Bone marrow (tissue), 2 donors: ENCODE results near the gene CDC37L1.

ENCODE experiments used
- DNase-seq, 2 donors: peaks; one replicate each; lab custom pipeline; 2025; lab: John Stamatoyannopoulos, UW

Gene CDC37L1

DNA sequence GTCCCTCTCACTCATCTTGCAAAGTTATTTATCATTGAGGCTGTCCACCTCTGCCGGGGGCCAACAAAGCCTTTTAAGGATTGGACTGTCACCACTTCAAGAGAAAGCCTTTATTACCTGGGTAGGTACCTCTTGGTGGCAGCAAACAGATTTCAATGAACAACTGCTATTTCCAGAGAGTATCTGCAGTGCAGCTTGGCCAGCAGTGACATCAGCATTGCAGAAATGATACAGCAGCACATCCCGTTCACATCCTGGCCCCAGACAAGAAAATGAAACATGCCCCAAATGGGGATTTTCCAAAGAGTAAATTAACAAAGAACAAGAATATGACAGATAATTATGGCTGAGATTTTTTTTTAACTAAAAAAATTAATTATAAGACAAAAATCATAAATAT is 10.8 kb upstream of the CDC37L1 start:
- DNase-seq = no peak

- DNase-seq = no peak
Observed at GRCh38 chr9:4669890-4670289, 9.5 kb upstream of the CDC37L1 start.

- no peak for DNase-seq
Observed at GRCh38 chr9:4670591-4670990, 8.8 kb upstream of the CDC37L1 start.

- no peak for DNase-seq
Observed at GRCh38 chr9:4671737-4672136, 7.6 kb upstream of the CDC37L1 start.

DNA sequence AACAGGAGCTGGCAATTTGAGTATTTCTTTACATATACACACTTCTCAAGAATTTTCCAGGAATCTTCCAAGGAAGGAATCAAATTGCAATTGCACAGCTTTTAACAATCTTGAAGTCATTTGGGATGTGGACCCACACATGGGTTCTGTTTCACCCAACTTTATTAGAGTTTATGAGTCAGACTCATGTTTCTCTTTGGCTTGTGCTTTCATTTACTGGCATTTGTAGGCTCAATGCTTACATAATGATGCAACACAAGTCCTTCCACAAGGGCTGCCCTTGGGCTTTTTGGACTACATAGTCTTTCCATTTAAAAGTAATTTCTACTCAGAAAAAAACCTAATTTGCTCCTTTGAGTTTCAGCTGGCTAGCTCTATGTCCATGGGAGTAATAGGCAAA is 4.6 kb upstream of the CDC37L1 start:
- no peak for DNase-seq

GRCh38 chr9:4677392-4677791 is 2.0 kb upstream of the CDC37L1 start:
- DNase-seq = no peak

DNA sequence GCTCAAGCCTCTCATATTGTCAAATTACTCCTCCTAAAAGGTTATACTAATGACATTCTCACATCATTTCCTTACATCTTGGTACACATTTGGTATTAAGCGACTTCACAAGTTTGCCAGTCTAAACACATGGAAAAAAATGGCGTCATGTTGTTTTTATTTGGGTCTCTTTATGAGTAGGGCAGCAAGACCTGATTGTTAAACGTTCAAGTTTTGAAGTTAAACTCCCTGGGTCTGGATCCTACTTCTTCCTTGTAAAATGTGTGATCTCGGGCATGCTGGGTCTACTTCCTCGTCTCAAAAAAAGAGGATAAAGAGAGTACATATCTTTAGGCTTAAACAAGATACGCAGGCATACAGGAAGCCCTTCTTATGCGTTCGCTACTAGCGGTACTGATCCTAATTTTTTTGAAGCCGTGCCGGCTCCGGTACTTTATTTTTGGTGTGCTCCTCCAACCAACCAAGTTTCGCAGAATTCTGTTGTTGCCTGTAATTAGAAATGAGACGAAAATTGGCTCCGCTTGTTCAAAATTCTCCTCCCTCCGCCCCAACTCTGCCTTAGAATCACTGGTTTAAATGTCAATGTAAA is 596 bp upstream of the CDC37L1 start:
- DNase-seq = peak; percentile 31 to 63

DNA sequence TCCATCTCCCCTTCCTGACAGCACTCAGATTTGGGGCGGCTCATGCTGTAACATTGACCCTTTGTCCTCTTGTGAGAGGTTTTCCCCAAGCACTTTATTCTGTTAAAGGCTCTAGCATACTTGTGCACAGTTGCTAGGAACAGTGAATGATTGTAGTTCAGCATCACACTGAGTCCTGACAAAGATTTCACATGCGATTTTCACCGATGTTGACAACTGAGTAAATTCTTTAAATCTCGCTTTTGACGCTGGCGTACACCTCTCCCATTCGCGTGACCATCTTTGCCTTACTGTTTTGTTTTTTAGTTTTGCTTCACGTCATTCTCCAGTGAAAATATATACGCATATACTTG is 780 bp downstream of the CDC37L1 start:
- DNase-seq = no peak

GRCh38 chr9:4680750-4681149 is 1.4 kb downstream of the CDC37L1 start:
- peak in 1 of 2 donors; percentile 58 for DNase-seq

DNA sequence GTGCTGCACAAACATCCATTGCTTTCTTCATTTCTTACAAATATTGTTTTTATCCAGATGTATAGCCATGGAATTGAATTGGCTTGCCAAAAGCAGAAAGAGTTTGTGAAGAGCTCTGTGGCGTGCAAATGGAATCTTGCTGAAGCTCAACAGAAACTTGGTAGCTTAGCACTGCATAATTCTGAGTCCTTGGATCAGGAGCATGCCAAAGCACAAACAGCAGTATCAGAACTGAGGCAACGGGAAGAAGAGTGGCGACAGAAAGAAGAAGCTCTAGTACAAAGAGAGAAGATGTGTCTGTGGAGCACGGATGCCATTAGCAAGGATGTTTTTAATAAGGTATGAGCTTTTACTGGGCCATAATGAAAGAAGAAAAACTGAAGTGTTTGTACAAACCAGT is 5.5 kb downstream of the CDC37L1 start:
- DNase-seq = no peak

DNA sequence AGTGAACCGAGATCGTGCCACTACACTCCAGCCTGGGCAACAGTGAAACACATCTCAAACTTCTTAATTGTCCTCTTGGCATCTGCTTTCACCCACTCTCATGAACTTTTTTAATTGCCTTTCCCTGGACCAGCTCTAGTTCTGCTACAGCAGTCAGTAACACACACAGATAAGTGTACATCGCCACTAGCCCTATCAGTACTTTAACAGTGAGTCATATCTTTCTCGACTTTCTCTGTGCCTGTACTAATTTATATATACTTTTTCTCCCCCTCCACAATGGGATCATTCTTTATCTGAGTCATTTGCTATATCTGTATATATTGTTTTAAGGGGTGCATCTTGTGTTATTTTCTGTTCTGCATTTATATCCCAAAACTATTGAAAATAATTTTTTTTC is 6.7 kb downstream of the CDC37L1 start:
- no peak for DNase-seq

- no peak for DNase-seq
Observed at GRCh38 chr9:4686584-4686983, 7.2 kb downstream of the CDC37L1 start.

GRCh38 chr9:4689021-4689420 is 9.7 kb downstream of the CDC37L1 start:
- DNase-seq = no peak

DNA sequence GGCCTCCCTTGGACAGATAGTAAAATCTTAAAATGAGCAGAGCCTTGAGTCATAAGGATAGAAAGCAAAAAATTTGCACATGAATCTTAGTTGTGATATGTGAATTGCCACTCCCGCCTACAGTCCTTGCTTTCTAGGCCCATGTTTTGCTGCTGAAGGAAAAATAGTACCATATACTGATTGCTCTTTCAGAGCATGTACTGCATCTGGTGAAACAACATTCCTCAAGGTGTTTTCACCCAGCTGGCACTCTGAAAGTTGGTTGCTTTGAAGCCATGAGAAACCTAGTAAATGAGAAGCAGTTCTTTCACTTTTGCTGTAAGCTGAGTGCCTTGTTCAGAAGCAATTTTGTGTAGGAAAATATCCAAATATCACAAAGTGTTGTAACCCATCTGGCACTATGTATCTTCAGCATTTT is 10.3 kb downstream of the CDC37L1 start:
- DNase-seq = no peak

- DNase-seq = no peak
Observed at GRCh38 chr9:4690144-4690543, 10.8 kb downstream of the CDC37L1 start.

DNA sequence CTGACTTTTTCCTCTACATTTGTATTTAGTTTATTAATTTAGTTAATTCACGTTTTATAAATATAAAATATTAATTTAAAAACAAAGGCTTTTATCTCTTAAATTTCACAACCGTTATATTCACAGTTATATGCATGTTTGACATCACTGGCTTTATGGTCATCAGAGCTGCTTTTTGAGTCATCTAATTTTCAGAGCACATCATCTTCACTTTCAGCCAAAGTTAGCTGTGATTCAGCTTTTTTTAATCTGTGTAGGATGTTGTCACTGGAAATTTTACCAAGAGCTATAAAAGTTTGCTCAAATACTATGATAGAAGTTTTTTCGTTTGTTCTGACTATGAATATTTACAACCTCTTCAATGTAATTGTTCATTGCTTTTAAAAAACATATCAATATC is 12.4 kb downstream of the CDC37L1 start:
- no peak for DNase-seq

- DNase-seq = no peak
Observed at GRCh38 chr9:4700091-4700490, 20.7 kb downstream of the CDC37L1 start.

- no peak for DNase-seq
Observed at GRCh38 chr9:4700932-4701331, 21.6 kb downstream of the CDC37L1 start.

DNA sequence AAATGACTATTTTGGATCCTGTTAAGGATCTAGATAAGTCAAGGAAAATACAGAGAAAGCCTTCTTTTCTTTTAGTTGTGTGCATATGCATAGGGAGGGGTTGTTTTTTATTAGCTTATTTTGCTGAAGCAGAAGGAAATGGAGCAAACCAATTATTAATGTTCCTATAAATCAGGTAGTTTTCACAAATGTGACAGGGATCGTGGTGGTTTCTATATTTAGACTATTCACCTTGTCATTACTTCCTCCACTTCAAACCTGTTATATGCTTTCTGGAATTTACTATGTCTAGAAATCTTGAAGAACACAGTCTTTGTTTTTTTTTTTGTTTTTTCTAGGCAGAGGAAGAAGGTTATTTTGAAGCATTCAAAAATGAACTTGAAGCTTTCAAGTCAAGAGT is 22.2 kb downstream of the CDC37L1 start:
- no peak for DNase-seq

DNA sequence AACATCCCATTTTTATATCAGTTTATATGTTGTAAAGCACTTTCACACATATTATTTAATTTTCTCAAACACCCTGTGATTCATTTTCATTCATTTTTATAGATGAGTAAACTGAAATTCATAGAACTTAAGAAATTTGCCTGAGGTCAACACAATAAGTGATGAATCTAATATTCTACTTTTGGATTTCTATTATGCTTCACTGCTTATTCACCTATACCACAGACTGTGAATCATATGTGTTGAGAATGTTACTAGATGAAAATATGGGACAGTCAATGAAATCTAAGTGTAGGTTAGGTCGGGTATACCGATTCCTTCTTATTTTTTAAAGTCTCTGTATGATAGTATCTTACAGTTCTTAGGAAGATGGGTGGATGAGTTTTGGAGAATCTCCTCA is 24.8 kb downstream of the CDC37L1 start:
- no peak for DNase-seq

DNA sequence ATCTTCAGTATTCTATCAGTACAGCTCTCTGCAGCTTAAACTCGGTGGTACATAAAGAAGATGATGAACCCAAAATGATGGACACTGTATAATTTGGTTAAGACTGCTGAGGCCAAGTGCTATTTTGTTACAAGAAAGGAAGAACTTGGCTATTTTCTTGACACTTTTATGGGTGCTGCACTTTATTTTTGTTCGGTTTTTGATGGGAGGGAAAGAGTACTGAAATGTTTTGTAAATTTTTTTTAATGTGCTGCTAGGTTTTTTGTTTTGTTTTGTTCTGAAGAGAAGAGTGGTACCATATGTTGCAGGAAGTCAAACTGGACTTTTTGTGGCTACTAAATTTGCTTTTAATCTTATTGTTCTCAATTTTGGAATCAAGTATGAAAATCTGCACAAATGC is 26.7 kb downstream of the CDC37L1 start:
- no peak for DNase-seq

- DNase-seq = peak in 1 of 2 donors; percentile 33
Observed at GRCh38 chr9:4706971-4707622, 27.7 kb downstream of the CDC37L1 start.

DNA sequence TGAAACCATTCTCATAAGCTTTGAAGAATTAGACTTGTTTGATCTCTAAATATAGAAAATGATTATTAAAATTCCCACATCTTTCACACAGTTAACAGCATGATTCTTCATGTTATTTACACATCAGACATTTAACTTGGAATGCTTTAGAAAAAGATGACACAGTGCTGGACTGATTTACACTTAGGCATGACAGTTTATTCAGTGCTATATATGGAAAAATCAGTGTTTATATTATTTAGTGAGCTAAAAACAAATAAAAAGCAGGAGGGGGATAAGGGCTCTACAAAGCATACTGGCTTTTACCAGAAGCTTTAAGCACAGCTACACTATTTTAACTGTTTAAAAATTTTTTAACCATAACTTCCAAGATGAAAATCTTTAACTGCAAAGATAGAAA is 30.0 kb downstream of the CDC37L1 start:
- DNase-seq = no peak

- DNase-seq = no peak
Observed at GRCh38 chr9:4713849-4714248, 34.5 kb downstream of the CDC37L1 start.
